Measurements from ENCODE around the gene PAPPA2.

DNA sequence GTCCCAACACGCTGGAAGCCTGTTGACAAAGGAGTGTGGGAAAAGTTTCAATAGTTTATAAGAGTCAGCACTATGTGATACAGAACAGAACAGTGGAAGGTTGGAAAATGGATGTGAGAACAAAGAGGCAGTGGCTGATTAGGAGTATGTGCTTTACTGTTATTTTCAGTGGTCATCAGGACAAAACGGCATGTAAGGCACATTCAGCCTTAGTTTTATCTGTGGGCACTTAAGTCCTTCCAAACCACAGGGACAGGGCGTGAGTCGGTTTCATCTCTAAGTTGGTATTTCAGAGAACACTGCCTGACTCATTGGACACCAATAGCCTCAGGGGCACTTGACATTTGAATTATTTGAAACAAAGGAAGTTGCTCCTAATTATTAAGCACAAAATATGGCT is 394.7 kb downstream of the PAPPA2 start:
- TF ChIP-seq, protein P1, sequence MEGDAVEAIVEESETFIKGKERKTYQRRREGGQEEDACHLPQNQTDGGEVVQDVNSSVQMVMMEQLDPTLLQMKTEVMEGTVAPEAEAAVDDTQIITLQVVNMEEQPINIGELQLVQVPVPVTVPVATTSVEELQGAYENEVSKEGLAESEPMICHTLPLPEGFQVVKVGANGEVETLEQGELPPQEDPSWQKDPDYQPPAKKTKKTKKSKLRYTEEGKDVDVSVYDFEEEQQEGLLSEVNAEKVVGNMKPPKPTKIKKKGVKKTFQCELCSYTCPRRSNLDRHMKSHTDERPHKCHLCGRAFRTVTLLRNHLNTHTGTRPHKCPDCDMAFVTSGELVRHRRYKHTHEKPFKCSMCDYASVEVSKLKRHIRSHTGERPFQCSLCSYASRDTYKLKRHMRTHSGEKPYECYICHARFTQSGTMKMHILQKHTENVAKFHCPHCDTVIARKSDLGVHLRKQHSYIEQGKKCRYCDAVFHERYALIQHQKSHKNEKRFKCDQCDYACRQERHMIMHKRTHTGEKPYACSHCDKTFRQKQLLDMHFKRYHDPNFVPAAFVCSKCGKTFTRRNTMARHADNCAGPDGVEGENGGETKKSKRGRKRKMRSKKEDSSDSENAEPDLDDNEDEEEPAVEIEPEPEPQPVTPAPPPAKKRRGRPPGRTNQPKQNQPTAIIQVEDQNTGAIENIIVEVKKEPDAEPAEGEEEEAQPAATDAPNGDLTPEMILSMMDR (conservative IDR thresholded peaks at IDR 0.05): no peak
- TF ChIP-seq ZFX (IDR thresholded peaks at IDR 0.05): no peak
